ELR (cell line): Measurements from ENCODE around the gene FOXD2.
"Not testable (repeated sequence)": the region's sequence is repeated elsewhere in the genome, so short reads cannot be mapped to it uniquely, and the experiment has no call there.

Experiments used
- DNase-seq: peaks from one replicate; pipeline ENCODE4 v3.0.0-alpha.2; 2015; ENCODE audit warnings: low read depth

FOXD2 gene

GRCh38 chr1:47440599-47441081 lies 2.8 kb downstream of the FOXD2 start:
- DNase-seq, result no peak

DNA sequence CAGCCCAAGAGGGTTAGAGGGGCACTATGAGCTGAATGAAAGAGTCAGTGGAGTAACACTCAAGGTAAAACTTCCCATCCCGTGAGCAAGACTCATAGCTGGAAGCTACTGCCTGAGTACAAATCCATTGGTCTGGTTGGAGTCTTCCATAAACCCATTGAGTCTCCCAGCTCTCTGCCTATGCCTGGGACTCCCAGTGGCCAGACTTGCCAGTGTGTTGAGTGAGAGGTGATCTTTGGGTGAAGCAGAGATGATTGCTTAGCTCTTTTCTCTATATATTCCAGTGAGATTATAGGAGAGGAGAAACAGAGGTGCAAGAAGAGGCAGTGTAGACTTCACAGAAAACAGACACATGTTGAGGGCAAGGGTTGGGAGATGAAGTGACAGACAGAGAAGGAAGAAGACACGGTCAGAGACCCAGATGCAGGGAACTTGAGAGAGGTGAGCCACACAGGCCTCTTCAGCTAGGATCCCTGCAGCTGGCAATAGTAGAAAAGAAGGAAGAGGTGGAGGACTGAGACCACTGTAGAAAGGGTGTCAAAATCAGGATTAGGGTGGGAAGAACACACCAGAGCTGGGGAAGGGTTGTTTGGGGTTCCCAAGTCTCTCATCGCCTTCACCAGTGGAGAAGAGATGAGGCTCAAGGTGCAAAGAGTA lies 3.7 kb downstream of the FOXD2 start:
- DNase-seq, result no peak

- DNase-seq, result no peak
These were observed 4.4 kb downstream of the FOXD2 start for GRCh38 chr1:47442202-47442601.

DNA sequence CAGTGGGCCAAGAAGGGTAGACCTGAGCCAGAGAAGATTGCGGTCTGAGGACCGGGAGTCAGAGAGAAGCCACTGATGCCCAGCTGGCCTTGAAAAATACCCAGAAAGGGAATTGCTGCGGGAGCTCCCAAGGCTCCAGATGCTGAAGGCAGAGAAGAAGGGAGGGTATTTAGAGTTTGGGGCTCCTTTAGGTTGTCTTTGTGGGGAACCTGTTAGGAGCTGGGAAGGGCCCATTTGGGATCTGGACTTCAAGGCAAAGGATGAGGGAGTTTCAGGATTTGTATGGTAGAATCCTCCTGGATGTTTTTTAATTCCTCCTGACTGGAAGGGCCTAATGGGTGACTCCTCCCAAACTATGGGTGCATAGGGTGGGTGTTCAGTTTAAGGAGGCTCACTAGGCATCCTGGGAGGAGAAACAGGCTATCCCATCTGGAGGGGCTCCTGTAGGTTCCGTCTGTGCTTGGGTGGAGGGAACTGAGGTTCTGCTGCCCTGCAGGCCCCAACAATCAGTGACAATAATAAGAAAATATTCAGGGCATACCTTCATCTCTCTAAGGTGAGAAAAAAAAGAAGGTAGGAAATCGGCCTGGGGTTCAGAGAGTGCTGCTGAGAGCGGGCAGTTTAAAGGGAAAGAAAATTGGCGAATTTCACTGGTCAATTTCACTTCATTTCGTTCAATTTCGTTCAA lies 5.1 kb downstream of the FOXD2 start:
- DNase-seq, result no peak

- no peak for DNase-seq
These were observed 5.9 kb downstream of the FOXD2 start for GRCh38 chr1:47443530-47444296.

GRCh38 chr1:47444297-47444561 lies 6.4 kb downstream of the FOXD2 start:
- no peak for DNase-seq

DNA sequence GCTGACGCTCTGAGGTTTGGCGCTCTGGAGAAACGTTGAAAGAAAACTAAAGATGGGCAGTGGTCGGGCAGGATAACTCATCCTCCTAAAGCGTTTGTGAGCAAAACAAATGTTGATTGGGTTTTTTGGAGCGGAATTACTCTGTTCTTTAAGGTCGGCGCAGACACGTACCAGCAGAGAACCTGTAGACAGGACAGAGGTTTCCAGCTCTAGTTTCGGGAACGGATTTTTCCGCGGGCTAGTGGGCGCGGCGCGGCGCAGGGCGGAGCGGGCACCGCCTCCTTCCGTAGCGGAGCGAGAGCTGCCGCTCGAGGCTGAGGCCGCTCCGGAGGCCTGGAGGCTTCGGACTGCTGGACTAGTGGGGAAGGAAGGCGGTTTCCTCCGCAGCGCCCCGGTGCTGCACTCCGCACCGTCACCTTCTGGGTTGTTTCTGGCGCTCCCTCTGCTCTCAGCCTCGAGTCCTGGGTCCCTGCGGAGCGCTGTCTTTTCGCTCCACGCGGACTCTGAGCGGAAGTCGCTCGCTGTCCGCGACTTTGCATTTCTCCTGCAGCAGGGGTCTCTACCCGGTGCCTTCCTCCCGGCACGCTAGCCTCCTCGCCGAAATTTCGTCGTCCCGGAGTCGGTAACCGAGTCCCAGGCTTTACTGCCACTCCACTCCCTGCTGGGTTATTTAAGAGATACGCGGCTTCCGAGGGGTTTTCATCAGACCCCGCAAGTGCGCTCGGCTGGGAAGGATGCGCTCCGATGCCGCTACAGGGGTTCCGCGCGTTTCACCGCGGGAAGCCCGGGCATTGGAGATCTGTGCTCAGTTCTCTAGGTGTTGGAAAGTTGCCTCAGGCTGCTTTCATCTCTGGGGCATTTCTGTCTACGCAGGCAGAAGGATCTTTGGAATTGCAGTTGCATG lies 7.0 kb downstream of the FOXD2 start:
- DNase-seq, result no peak

DNA sequence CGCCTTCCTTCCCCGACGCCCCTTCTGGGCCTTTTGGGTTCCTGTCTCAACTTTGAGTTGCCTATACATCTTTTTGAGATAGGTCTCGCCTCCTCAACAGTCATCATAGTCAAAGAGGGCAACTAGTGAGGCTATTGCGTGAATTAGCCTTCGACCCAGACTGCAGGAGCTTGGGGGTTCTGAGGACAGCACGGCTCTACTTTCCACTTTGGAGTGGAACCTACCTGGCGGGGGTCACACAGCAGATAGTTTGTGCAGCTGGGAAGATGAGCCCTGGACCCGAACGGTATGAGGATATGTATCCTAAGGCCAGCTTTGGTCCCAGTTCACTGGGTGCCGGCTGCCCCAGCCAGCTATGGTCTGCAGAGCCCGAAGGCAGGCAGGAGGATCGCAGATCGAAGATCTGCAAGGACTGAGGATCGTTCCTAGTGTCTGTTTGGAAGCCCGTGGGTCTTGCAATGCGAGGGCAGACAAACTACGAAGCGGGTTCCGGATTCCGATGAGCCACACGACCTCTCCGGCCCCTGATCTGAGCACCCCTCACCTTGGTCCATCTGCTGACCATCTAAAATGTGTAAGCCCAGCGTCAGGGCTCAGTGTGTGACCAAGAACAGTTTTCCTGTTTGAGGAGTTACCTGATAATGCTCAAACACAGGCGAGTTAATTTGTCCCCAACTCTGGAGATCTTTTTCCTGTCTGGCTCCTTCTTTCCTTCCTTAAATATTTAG lies 8.1 kb downstream of the FOXD2 start:
- DNase-seq, result no peak

DNA sequence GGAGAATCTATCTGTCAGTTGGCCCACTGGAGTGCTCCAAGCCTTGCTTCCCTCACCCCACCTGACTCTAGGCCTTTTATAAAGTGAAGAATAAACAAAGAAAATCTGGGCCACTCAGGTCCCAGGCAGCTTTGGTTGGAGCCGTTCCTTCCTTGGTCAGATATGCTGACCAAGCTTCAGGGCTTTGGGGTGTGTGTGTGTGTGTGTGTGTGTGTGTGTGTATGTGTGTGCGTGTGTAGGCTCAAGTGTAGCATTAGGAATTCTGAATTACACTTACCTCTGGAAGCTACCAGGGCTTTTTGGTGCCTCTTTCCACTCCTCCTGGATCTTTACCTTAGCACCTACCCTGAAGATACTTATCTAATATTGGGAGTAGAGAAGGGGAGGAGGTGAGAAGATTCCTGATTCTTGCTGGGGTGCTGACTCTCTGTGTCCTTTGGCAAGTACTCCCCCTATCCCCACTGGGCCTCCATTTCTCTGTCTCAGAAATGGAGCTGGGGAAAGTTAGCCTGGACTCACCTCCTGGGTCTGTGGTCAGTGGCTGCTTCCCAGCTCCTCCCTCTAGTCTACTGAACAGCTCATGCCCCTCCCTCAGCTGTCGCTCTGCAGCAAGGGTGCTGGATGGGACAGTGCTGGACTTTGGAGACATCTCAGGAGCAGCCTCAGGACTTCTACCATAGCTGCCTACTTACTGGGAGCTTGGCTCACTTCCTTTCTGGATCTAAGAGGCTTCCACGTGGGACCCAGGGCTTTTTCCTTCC lies 10.8 kb downstream of the FOXD2 start:
- no peak for DNase-seq

- no peak for DNase-seq
These were observed 12.1 kb downstream of the FOXD2 start for GRCh38 chr1:47449822-47450552.

GRCh38 chr1:47450606-47451005 lies 12.8 kb downstream of the FOXD2 start:
- no peak for DNase-seq

- DNase-seq, result no peak
These were observed 14.6 kb downstream of the FOXD2 start for GRCh38 chr1:47452426-47452825.

DNA sequence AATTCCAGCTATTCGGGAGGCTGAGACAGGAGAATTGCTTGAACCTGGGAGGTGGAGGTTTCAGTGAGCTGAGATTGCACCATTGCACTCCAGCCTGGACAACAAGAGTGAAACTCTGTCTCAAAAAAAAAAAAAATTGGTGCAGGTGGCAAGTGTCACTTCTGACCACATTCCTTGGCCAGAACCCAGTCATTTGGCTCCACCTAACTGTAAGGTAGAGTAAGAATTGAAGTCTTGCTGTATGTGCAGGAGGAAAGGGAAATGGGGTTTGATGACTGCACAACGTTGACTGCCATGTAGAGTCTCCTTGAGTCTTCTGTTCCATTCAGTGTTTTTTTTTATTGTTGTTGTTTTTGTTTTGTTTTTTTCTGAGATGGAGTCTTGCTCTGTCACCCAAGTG lies 16.1 kb downstream of the FOXD2 start:
- not testable (repeated sequence) for DNase-seq

- DNase-seq, result no peak
These were observed 18.4 kb downstream of the FOXD2 start for GRCh38 chr1:47456250-47456649.

GRCh38 chr1:47457547-47457946 lies 19.7 kb downstream of the FOXD2 start:
- DNase-seq, result not testable (repeated sequence)

DNA sequence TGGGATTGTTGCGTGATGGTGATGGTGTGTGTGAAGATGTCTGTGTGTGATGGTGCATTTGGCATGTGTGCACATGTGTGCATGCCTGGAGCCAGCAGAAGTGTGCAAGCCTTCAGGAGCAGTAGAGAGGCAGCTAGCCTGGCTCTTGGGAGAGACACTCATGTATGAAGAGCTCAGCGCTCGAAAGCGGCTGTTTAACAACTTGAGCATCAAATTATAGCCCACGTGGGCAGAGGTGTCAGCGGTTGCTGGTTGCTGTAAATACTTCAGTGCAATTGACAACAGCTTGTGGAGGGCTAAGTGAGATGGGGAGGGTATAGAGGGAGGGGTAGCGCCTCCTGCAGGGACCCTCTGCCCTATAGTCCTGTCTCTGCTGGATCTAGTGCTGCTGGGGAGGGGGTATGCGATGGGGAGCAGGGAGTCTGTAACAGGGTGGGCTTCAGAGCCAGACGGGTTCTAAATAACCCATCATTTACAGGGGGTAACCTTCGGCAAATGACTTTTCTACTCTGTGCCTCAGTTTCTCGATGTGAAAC lies 21.5 kb downstream of the FOXD2 start:
- DNase-seq, result no peak

DNA sequence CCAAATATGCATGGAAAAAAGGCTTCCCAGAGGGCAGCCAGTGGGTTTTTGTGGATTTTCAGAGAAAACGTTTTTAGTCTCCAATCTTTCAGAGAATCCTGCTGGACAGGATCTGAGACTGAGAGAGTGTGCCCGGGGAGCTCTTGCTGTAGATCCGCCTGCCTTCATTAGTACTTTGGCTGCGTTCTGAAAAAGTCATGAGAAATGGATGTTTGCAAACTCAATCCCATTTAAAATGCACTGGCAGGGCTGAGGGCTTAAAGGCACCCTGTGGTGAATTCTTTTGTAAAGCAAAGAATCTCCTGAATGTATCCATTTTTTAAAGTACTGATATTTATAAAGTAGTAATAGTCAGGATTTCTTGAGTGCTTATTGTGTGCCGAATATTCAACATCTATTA lies 22.2 kb downstream of the FOXD2 start:
- no peak for DNase-seq

DNA sequence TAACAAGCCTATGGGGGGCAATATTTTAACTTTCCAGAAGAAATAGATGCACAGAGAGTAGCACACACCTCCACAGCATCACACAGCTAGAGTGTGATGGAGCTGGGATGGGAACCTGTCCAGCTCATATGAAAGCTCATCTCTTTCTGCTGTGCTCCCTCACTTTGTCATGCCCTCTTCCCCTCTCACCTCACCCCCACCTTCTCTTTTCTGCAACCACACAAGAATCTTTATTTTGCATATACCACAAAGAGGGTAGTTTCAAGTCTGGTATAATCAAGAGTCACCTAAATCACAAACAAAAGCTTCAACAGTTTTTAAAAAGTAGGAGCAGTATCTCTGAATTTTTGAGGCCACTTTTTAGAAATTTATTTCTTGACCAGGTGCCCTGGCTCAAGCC lies 22.6 kb downstream of the FOXD2 start:
- no peak for DNase-seq

DNA sequence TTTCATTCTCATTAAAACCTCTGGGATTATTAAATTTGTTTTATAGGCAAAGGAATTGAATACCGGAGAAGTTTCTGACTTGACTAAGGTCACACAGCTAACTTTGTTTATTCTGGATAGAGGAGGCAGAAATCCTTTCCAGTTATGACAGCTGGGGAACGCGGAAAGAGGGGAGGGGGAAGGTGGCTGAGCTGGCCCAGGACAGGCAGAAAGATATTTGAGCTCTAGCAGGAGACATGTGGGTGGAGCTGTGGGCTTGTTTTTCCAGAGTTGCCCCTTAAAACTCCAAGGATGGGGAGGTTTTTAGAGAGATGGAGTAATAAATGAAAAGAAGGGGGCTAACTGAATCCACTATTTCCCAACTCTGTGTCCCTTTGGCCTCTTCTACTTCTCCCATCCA lies 27.8 kb downstream of the FOXD2 start:
- DNase-seq, result no peak
